ENCODE data around the gene TMEM240. TPM values are rescaled to one million over a fixed set of nuclear protein-coding genes. Genes with fewer than 3 reads are reported as not detected.
"Not testable (repeated sequence)": the region's sequence is repeated elsewhere in the genome, so short reads cannot be mapped to it uniquely, and the experiment has no call there.

Gene TMEM240
- total and polyA plus RNA-seq, 10 of the 15 experiments (the other 5 are each of a cell fraction or from before 2014, with no cell fraction given) = 0.17 to 0.49 TPM; not detected in 8

GRCh38 chr1:1484976-1485750 is 55.3 kb downstream of the TMEM240 start:
- POLR2A ChIA-PET; H3K9ac ChIP-seq (ENCODE audit: control insufficient read depth, insufficient read depth, low read length); RAD21 ChIA-PET (ENCODE audit: unreplicated experiment); CTCF ChIA-PET; intact Hi-C loops (cut with micrococcal nuclease; ENCODE audit: unreplicated experiment); H4K20me1 ChIP-seq (ENCODE audit: control insufficient read depth, insufficient read depth); FAIRE-seq; H3K4me2 ChIP-seq (ENCODE audit: control insufficient read depth, insufficient read depth); H3K27me3 ChIP-seq (replicated peaks in 1 of 2; ENCODE audit: control insufficient read depth in 2 of 2, insufficient read depth in 2 of 2, low read length in 1 of 2); H2AFZ ChIP-seq (ENCODE audit: control insufficient read depth, low read depth, low read length); DNase-seq (ENCODE audit: low read depth, low spot score); H3K27ac ChIP-seq (ENCODE audit: control insufficient read depth, insufficient read depth); H3K79me2 ChIP-seq (ENCODE audit: control insufficient read depth, insufficient read depth, low read length); SMC1A ChIA-PET (ENCODE audit: uncharacterized antibody, unreplicated experiment); BruUV-seq (replicated peaks); H3K9me3 ChIP-seq (replicated peaks; ENCODE audit: control insufficient read depth, insufficient read depth, low read length); H3K4me3 ChIP-seq; H3K4me1 ChIP-seq (ENCODE audit: control insufficient read depth, insufficient read depth, low read length); in situ Hi-C loops (cut with MboI); ATAC-seq: not testable (repeated sequence)
- 96% methylated on average over 34 of the region's 46 CpGs for WGBS (ENCODE audit: insufficient coverage, insufficient replicate concordance, low lambda C conversion rate, missing lambda C conversion rate)
- H3K36me3 ChIP-seq (ENCODE audit: control insufficient read depth in 2 of 2, insufficient read depth in 2 of 2, low read length in 1 of 2) = peaks cover 0 to 21% of the 10 kb centered on the region in 2 experiments; a peak in 3 of 4 replicates

Other genes with a start within 250 kb of the TMEM240 start
Only the 7 nearest of the 23 such genes appear.
- gene ATAD3C, start 90.9 kb downstream of the TMEM240 start, total RNA-seq (2014; rRNA removed) = 0.06 and 0.44 TPM in 2 replicates
- 0.41 and 0.63 TPM in 2 replicates for gene ATAD3C, start 90.9 kb downstream of the TMEM240 start, total RNA-seq (2014; rRNA removed; fragmentation: Illumina TruSeq; extraction: Trizol)
- 1.1 and 1.6 TPM in 2 replicates for gene ATAD3C, start 90.9 kb downstream of the TMEM240 start, total RNA-seq (2021)
- gene ATAD3C, start 90.9 kb downstream of the TMEM240 start, polyA plus RNA-seq (2011; rRNA removed) = 2.2 and 3.1 TPM in 2 replicates
- gene ATAD3C, start 90.9 kb downstream of the TMEM240 start, polyA plus RNA-seq (2014; fragmentation: Illumina TruSeq; extraction: Trizol) = 0.22 and 0.32 TPM in 2 replicates
- under 1 TPM; 0.03 to 0.13 TPM for gene ATAD3C, start 90.9 kb downstream of the TMEM240 start, polyA plus RNA-seq (2014; fragmentation: Nextera tagmentation; extraction: Ambion mirVana)
- 1.1 and 2.1 TPM in 2 replicates for gene ATAD3C, start 90.9 kb downstream of the TMEM240 start, polyA plus RNA-seq (2014; rRNA removed)
- gene ATAD3C, start 90.9 kb downstream of the TMEM240 start, polyA plus RNA-seq (2016; fragmentation: Nextera tagmentation; extraction: Ambion mirVana) = 1 to 10 TPM; 2.1 to 2.9 TPM
- gene ATAD3B, start 68.9 kb downstream of the TMEM240 start, total RNA-seq (2014; rRNA removed) = 29.7 and 35.7 TPM in 2 replicates
- 9.3 and 10.7 TPM in 2 replicates for gene ATAD3B, start 68.9 kb downstream of the TMEM240 start, total RNA-seq (2014; rRNA removed; fragmentation: Illumina TruSeq; extraction: Trizol)
- 32.9 and 36.8 TPM in 2 replicates for gene ATAD3B, start 68.9 kb downstream of the TMEM240 start, total RNA-seq (2021)
- gene ATAD3B, start 68.9 kb downstream of the TMEM240 start, polyA plus RNA-seq (2011; rRNA removed) = 7.6 and 14.0 TPM in 2 replicates
- gene ATAD3B, start 68.9 kb downstream of the TMEM240 start, polyA plus RNA-seq (2014; fragmentation: Illumina TruSeq; extraction: Trizol) = 2.1 and 5.8 TPM in 2 replicates
- under 1 TPM; 0.03 to 0.73 TPM for gene ATAD3B, start 68.9 kb downstream of the TMEM240 start, polyA plus RNA-seq (2014; fragmentation: Nextera tagmentation; extraction: Ambion mirVana)
- gene ATAD3B, start 68.9 kb downstream of the TMEM240 start, polyA plus RNA-seq (2014; rRNA removed) = 38.8 and 52.5 TPM in 2 replicates
- 10 to 100 TPM; 33.7 to 35.1 TPM for gene ATAD3B, start 68.9 kb downstream of the TMEM240 start, polyA plus RNA-seq (2016; fragmentation: Nextera tagmentation; extraction: Ambion mirVana)
- gene ATAD3A, start 28.5 kb downstream of the TMEM240 start, total RNA-seq (2014; rRNA removed) = 56.1 and 58.6 TPM in 2 replicates
- 16.9 and 24.6 TPM in 2 replicates for gene ATAD3A, start 28.5 kb downstream of the TMEM240 start, total RNA-seq (2014; rRNA removed; fragmentation: Illumina TruSeq; extraction: Trizol)
- gene ATAD3A, start 28.5 kb downstream of the TMEM240 start, total RNA-seq (2021) = 66.8 and 76.4 TPM in 2 replicates
- gene ATAD3A, start 28.5 kb downstream of the TMEM240 start, polyA plus RNA-seq (2011; rRNA removed) = 6.6 and 16.2 TPM in 2 replicates
- 0.95 and 9.0 TPM in 2 replicates for gene ATAD3A, start 28.5 kb downstream of the TMEM240 start, polyA plus RNA-seq (2014; fragmentation: Illumina TruSeq; extraction: Trizol)
- 1 to 10 TPM in 1 of 2 experiments, under 1 TPM in 1; 0.05 to 1.3 TPM for gene ATAD3A, start 28.5 kb downstream of the TMEM240 start, polyA plus RNA-seq (2014; fragmentation: Nextera tagmentation; extraction: Ambion mirVana)
- gene ATAD3A, start 28.5 kb downstream of the TMEM240 start, polyA plus RNA-seq (2014; rRNA removed) = 53.3 and 69.0 TPM in 2 replicates
- gene ATAD3A, start 28.5 kb downstream of the TMEM240 start, polyA plus RNA-seq (2016; fragmentation: Nextera tagmentation; extraction: Ambion mirVana) = 10 to 100 TPM; 84.4 to 93.5 TPM
- gene SSU72, start 34.2 kb upstream of the TMEM240 start, total RNA-seq (2014; rRNA removed) = 61.6 and 67.8 TPM in 2 replicates
- 38.1 and 42.5 TPM in 2 replicates for gene SSU72, start 34.2 kb upstream of the TMEM240 start, total RNA-seq (2014; rRNA removed; fragmentation: Illumina TruSeq; extraction: Trizol)
- gene SSU72, start 34.2 kb upstream of the TMEM240 start, total RNA-seq (2021) = 92.6 and 97.4 TPM in 2 replicates
- 46.7 and 53.3 TPM in 2 replicates for gene SSU72, start 34.2 kb upstream of the TMEM240 start, polyA plus RNA-seq (2011; rRNA removed)
- gene SSU72, start 34.2 kb upstream of the TMEM240 start, polyA plus RNA-seq (2014; fragmentation: Illumina TruSeq; extraction: Trizol) = 66.7 and 84.0 TPM in 2 replicates
- gene SSU72, start 34.2 kb upstream of the TMEM240 start, polyA plus RNA-seq (2014; fragmentation: Nextera tagmentation; extraction: Ambion mirVana) = 10 to 100 TPM; 28.6 to 60.5 TPM
- gene SSU72, start 34.2 kb upstream of the TMEM240 start, polyA plus RNA-seq (2014; rRNA removed) = 110 and 117 TPM in 2 replicates
- gene SSU72, start 34.2 kb upstream of the TMEM240 start, polyA plus RNA-seq (2016; fragmentation: Nextera tagmentation; extraction: Ambion mirVana) = 100 to 1,000 TPM in 1 of 2 experiments, 10 to 100 TPM in 1; 67.5 to 172 TPM
- 0.22 and 0.23 TPM in 2 replicates for gene FNDC10, start 59.5 kb upstream of the TMEM240 start, total RNA-seq (2014; rRNA removed)
- gene FNDC10, start 59.5 kb upstream of the TMEM240 start, total RNA-seq (2014; rRNA removed; fragmentation: Illumina TruSeq; extraction: Trizol) = 0.27 and 0.28 TPM in 2 replicates
- gene FNDC10, start 59.5 kb upstream of the TMEM240 start, total RNA-seq (2021) = 1.0 and 1.3 TPM in 2 replicates
- not detected in 2 replicates for gene FNDC10, start 59.5 kb upstream of the TMEM240 start, polyA plus RNA-seq (2011; rRNA removed)
- gene FNDC10, start 59.5 kb upstream of the TMEM240 start, polyA plus RNA-seq (2014; fragmentation: Illumina TruSeq; extraction: Trizol) = 0.18 TPM in 1 of 2 replicates, not detected in the other
- under 1 TPM in 1 of 2 experiments, not detected in 1; 0.05 TPM for gene FNDC10, start 59.5 kb upstream of the TMEM240 start, polyA plus RNA-seq (2014; fragmentation: Nextera tagmentation; extraction: Ambion mirVana)
- gene FNDC10, start 59.5 kb upstream of the TMEM240 start, polyA plus RNA-seq (2014; rRNA removed) = 0.79 and 1.1 TPM in 2 replicates
- not detected for gene FNDC10, start 59.5 kb upstream of the TMEM240 start, polyA plus RNA-seq (2016; fragmentation: Nextera tagmentation; extraction: Ambion mirVana)
- 13.9 and 17.1 TPM in 2 replicates for gene MIB2, start 74.9 kb upstream of the TMEM240 start, total RNA-seq (2014; rRNA removed)
- 1.8 and 2.3 TPM in 2 replicates for gene MIB2, start 74.9 kb upstream of the TMEM240 start, total RNA-seq (2014; rRNA removed; fragmentation: Illumina TruSeq; extraction: Trizol)
- gene MIB2, start 74.9 kb upstream of the TMEM240 start, total RNA-seq (2021) = 25.4 and 26.8 TPM in 2 replicates
- gene MIB2, start 74.9 kb upstream of the TMEM240 start, polyA plus RNA-seq (2011; rRNA removed) = 3.2 and 5.5 TPM in 2 replicates
- 0.60 and 0.78 TPM in 2 replicates for gene MIB2, start 74.9 kb upstream of the TMEM240 start, polyA plus RNA-seq (2014; fragmentation: Illumina TruSeq; extraction: Trizol)
- under 1 TPM in 1 of 2 experiments, not detected in 1; 0.42 TPM for gene MIB2, start 74.9 kb upstream of the TMEM240 start, polyA plus RNA-seq (2014; fragmentation: Nextera tagmentation; extraction: Ambion mirVana)
- gene MIB2, start 74.9 kb upstream of the TMEM240 start, polyA plus RNA-seq (2014; rRNA removed) = 17.4 and 23.0 TPM in 2 replicates
- 10 to 100 TPM; 10.9 to 15.4 TPM for gene MIB2, start 74.9 kb upstream of the TMEM240 start, polyA plus RNA-seq (2016; fragmentation: Nextera tagmentation; extraction: Ambion mirVana)
- gene MMP23B, start 91.5 kb upstream of the TMEM240 start, total RNA-seq (2014; rRNA removed) = 0.34 and 0.54 TPM in 2 replicates
- not detected in 2 replicates for gene MMP23B, start 91.5 kb upstream of the TMEM240 start, total RNA-seq (2014; rRNA removed; fragmentation: Illumina TruSeq; extraction: Trizol)
- gene MMP23B, start 91.5 kb upstream of the TMEM240 start, total RNA-seq (2021) = 0.51 and 0.74 TPM in 2 replicates
- 0.33 TPM in 1 of 2 replicates, not detected in the other for gene MMP23B, start 91.5 kb upstream of the TMEM240 start, polyA plus RNA-seq (2011; rRNA removed)
- gene MMP23B, start 91.5 kb upstream of the TMEM240 start, polyA plus RNA-seq (2014; fragmentation: Illumina TruSeq; extraction: Trizol) = not detected in 2 replicates
- gene MMP23B, start 91.5 kb upstream of the TMEM240 start, polyA plus RNA-seq (2014; fragmentation: Nextera tagmentation; extraction: Ambion mirVana) = not detected
- gene MMP23B, start 91.5 kb upstream of the TMEM240 start, polyA plus RNA-seq (2014; rRNA removed) = 0.33 and 0.43 TPM in 2 replicates
- under 1 TPM; 0.25 to 0.76 TPM for gene MMP23B, start 91.5 kb upstream of the TMEM240 start, polyA plus RNA-seq (2016; fragmentation: Nextera tagmentation; extraction: Ambion mirVana)

All from GM12878 (cell line).